OCI-LY1 (cell line): ENCODE measurements around the gene GJB2.

Source experiments
- H2AFZ ChIP-seq: fragments of 200-600 bp; sonication (generic), shearing (Covaris generic); 2 replicates; pipeline ENCODE4 v1.6.0; 2014; ENCODE audit warnings: antibody characterized with exemption, mild to moderate bottlenecking, low read length
- H3F3A ChIP-seq: fragments of 200-600 bp; sonication (generic), shearing (Covaris generic); 2 replicates; pipeline ENCODE4 v1.6.0; 2014; ENCODE audit warnings: mild to moderate bottlenecking, antibody characterized with exemption, low read length, moderate library complexity; ENCODE audit not compliant: insufficient read depth
- H3K27ac ChIP-seq: fragments of 200-600 bp; sonication (generic); 2 replicates; pipeline ENCODE4 v1.5.1; 2014; ENCODE audit warnings: low read length, mixed run types, mild to moderate bottlenecking, low read depth; ENCODE audit not compliant: poor library complexity, severe bottlenecking
- H3K27me3 ChIP-seq: fragments of 200-600 bp; sonication (generic); 2 replicates; pipeline ENCODE4 v1.6.0; 2014; ENCODE audit warnings: antibody characterized with exemption, mild to moderate bottlenecking, low read length, moderate library complexity; ENCODE audit not compliant: insufficient read depth
- H3K36me3 ChIP-seq: fragments of 200-600 bp; sonication (generic); 2 replicates; pipeline ENCODE4 v1.6.1; 2014; ENCODE audit warnings: mild to moderate bottlenecking, antibody characterized with exemption, low read length, moderate library complexity, mixed read lengths; ENCODE audit not compliant: insufficient read depth
- H3K4me1 ChIP-seq: fragments of 200-600 bp; sonication (generic); 2 replicates; pipeline ENCODE4 v1.5.1; 2014; ENCODE audit warnings: mild to moderate bottlenecking, low read length, moderate library complexity; ENCODE audit not compliant: insufficient read depth, severe bottlenecking
- H3K4me2 ChIP-seq: fragments of 200-600 bp; sonication (generic), shearing (Covaris generic); 2 replicates; pipeline ENCODE4 v1.6.1; 2014; ENCODE audit warnings: low read length
- H3K4me3 ChIP-seq: fragments of 200-600 bp; sonication (generic); 2 replicates; pipeline ENCODE4 v1.5.1; 2014; ENCODE audit warnings: low read length, low read depth, mild to moderate bottlenecking, mixed read lengths; ENCODE audit not compliant: poor library complexity, severe bottlenecking
- H3K79me2 ChIP-seq: fragments of 200-600 bp; shearing (Covaris generic); 2 replicates; pipeline ENCODE4 v1.6.1; 2016; ENCODE audit warnings: mixed run types, low read length, mixed read lengths; ENCODE audit not compliant: insufficient read depth
- H3K9ac ChIP-seq: fragments of 200-600 bp; sonication (generic), shearing (Covaris generic); 2 replicates; pipeline ENCODE4 v1.6.1; 2014; ENCODE audit warnings: mild to moderate bottlenecking, low read length, mixed read lengths
- H3K9me2 ChIP-seq: fragments of 200-600 bp; sonication (generic), shearing (Covaris generic); 2 replicates; pipeline ENCODE4 v1.6.1; 2014; ENCODE audit warnings: low read depth, mild to moderate bottlenecking, low read length, mixed read lengths
- H3K9me3 ChIP-seq: fragments of 200-600 bp; shearing (Covaris generic); 2 replicates; pipeline ENCODE4 v1.6.1; 2014; ENCODE audit warnings: low read length, mixed read lengths
- H4K20me1 ChIP-seq: fragments of 200-600 bp; sonication (generic), shearing (Covaris generic); 2 replicates; pipeline ENCODE4 v1.6.0; 2016; ENCODE audit warnings: mild to moderate bottlenecking, low read length; ENCODE audit not compliant: insufficient read depth
- EZH2 ChIP-seq: fragments of 200-600 bp; sonication (generic), shearing (Covaris generic); IDR thresholded peaks from 2 replicates; pipeline ENCODE4 v1.8.0; 2017; ENCODE audit warnings: borderline replicate concordance, mixed run types, mild to moderate bottlenecking, antibody characterized with exemption, low read length, moderate library complexity, mixed read lengths
- TF ChIP-seq, protein P1 (sequence below): fragments of 200-600 bp; sonication (generic), shearing (Covaris generic); IDR thresholded peaks from 2 replicates; pipeline ENCODE4 v1.5.1; 2017; ENCODE audit warnings: mild to moderate bottlenecking, antibody characterized with exemption, low read length, moderate library complexity, mixed read lengths

Gene GJB2

DNA sequence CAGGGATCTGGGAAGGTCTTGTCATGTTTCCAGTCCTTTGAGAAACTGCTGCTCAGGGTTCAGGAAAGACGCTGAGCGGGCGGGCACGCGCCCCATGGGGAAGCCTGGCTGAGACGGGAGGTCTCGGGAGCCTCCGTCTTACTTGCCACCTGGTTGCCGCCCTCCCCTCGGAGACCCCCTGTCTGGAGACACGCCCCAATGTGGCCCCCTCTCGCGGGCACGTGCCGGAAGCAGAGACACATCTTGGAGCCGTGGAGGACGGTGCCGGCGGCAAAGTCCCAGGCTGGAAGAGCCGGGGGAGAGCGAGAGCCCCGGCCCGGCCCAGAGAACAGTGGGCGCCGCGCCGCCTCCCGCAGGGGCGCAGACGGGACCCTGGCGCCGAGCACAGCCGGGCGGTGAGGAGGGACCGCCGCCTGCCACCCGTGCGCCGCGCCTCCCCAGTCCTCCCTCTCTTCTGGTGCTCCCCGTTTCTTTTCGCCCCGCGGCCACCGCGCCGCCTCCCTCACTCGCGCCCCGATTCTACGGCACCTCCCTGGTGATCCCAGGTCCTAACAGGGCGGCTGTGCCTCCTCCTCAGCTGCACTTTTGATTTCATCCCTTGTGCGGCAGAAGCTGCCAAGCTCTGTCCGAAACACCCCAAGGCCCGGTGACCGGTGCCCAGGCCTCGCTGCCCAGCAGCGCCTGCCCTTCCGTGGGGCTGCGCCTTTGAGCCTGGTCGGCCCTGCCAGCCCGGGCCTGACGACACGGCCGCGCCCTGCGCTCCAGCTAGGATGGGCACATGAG, 15.5 kb downstream of the GJB2 start:
- Histone ChIP-seq H3K79me2 (no peaks in the 10 kb centered on the region), H3K9me3 (no peaks in the 10 kb centered on the region), H3F3A (no peaks in the 10 kb centered on the region), H4K20me1 (no peaks in the 10 kb centered on the region), H3K4me3 (no peak overlapping the region), H3K9ac (no peak overlapping the region), H3K36me3 (no peaks in the 10 kb centered on the region), H2AFZ (no peak overlapping the region), H3K27me3 (no peaks in the 10 kb centered on the region; the same call in 1 of the 2 replicates), H3K9me2 (no peaks in the 10 kb centered on the region), H3K4me1 (no peaks in the 10 kb centered on the region), H3K27ac (no peak overlapping the region), H3K4me2 (no peak overlapping the region)
- TF ChIP-seq, protein P1, sequence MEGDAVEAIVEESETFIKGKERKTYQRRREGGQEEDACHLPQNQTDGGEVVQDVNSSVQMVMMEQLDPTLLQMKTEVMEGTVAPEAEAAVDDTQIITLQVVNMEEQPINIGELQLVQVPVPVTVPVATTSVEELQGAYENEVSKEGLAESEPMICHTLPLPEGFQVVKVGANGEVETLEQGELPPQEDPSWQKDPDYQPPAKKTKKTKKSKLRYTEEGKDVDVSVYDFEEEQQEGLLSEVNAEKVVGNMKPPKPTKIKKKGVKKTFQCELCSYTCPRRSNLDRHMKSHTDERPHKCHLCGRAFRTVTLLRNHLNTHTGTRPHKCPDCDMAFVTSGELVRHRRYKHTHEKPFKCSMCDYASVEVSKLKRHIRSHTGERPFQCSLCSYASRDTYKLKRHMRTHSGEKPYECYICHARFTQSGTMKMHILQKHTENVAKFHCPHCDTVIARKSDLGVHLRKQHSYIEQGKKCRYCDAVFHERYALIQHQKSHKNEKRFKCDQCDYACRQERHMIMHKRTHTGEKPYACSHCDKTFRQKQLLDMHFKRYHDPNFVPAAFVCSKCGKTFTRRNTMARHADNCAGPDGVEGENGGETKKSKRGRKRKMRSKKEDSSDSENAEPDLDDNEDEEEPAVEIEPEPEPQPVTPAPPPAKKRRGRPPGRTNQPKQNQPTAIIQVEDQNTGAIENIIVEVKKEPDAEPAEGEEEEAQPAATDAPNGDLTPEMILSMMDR: no peak
- TF ChIP-seq EZH2: no peak

DNA sequence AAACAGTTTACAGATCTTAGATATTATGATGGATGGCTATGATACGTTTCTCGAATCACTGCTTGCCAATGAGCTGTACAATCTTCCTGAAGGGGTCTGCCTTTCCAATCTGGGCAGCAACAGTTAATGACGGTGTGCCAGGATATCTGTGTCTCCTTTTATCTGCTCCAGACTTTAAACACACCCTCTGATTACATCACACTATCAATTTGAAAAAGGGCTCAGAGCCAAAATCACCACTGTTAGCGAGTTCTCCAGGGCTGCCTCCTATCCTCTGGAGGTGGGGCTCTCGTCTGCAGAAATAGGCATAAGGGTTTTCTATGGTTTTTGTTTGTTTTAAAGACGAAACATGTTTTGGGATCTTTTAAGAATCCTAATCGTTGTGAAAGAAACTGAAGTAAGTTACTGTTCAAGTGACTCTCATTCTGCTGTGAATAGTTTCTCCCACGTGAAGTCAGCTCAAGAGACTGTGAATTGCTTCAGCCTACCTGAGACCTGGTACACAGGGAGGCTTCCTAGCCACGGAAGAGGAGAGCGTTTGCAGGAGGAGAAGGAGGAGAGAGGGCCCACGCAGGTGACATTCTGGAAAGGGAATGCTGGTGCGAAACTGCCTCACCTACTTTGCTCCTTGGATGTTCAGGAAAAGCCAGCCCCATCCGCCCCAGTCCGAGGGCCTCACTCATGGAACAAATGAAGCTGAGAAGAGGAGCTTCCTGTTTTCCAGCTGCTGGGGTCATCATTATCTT, 16.7 kb downstream of the GJB2 start:
- Histone ChIP-seq H3K27me3 (no peaks in the 10 kb centered on the region; the same call in 1 of the 2 replicates), H3K9me2 (no peaks in the 10 kb centered on the region), H3F3A (no peaks in the 10 kb centered on the region), H2AFZ (no peak overlapping the region), H3K4me1 (no peaks in the 10 kb centered on the region), H4K20me1 (no peaks in the 10 kb centered on the region), H3K79me2 (no peaks in the 10 kb centered on the region), H3K36me3 (no peaks in the 10 kb centered on the region), H3K4me3 (no peak overlapping the region), H3K27ac (no peak overlapping the region), H3K4me2 (no peak overlapping the region), H3K9me3 (no peaks in the 10 kb centered on the region), H3K9ac (no peak overlapping the region)
- TF ChIP-seq EZH2: no peak
- TF ChIP-seq, protein P1: no peak

DNA sequence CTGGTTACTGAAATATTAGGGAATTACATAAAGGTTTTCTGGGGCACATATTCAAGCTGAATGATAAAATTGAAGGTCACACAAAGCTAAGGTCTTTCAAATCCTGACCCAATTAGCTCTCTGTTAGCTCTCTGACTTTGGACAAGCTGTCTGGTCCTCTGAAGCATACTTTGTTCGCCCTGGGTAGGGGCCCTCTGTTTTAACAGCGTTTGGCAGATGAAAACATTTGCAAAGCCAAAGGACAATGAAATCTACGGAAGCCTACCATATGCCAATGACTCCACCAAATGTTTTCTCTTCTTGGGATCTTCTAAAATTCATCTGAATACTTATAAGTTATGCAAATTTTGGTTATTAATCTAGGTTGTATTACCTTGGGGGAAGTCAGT, 17.3 kb downstream of the GJB2 start:
- H3K4me3 ChIP-seq: no peak overlapping the region
- no peak overlapping the region for H3K9ac ChIP-seq
- no peak overlapping the region for H3K27ac ChIP-seq
- H3K36me3 ChIP-seq: no peaks in the 10 kb centered on the region
- TF ChIP-seq, protein P1: no peak
- TF ChIP-seq EZH2: no peak
- H3F3A ChIP-seq: no peaks in the 10 kb centered on the region
- H4K20me1 ChIP-seq: no peaks in the 10 kb centered on the region
- H3K9me3 ChIP-seq: no peaks in the 10 kb centered on the region
- no peaks in the 10 kb centered on the region for H3K4me1 ChIP-seq
- H3K4me2 ChIP-seq: no peak overlapping the region
- H3K9me2 ChIP-seq: no peaks in the 10 kb centered on the region
- H3K27me3 ChIP-seq: no peaks in the 10 kb centered on the region; the same call in 1 of the 2 replicates
- H3K79me2 ChIP-seq: no peaks in the 10 kb centered on the region
- no peak overlapping the region for H2AFZ ChIP-seq
